ENCODE data around the gene SGSM1.

GRCh38 chr22:24824250-24824649 lies 18.2 kb downstream of the SGSM1 start:
- no peak for TF ChIP-seq POLR2A (IDR thresholded peaks at IDR 0.05)
- TF ChIP-seq, protein P1, sequence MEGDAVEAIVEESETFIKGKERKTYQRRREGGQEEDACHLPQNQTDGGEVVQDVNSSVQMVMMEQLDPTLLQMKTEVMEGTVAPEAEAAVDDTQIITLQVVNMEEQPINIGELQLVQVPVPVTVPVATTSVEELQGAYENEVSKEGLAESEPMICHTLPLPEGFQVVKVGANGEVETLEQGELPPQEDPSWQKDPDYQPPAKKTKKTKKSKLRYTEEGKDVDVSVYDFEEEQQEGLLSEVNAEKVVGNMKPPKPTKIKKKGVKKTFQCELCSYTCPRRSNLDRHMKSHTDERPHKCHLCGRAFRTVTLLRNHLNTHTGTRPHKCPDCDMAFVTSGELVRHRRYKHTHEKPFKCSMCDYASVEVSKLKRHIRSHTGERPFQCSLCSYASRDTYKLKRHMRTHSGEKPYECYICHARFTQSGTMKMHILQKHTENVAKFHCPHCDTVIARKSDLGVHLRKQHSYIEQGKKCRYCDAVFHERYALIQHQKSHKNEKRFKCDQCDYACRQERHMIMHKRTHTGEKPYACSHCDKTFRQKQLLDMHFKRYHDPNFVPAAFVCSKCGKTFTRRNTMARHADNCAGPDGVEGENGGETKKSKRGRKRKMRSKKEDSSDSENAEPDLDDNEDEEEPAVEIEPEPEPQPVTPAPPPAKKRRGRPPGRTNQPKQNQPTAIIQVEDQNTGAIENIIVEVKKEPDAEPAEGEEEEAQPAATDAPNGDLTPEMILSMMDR (IDR thresholded peaks at IDR 0.05), result no peak
